AG09309 (cell line): ENCODE data around the gene STEAP1B.

Source experiments
- DNase-seq: peaks from one replicate; pipeline ENCODE4 v3.0.0-alpha.2; 2010; ENCODE audit warnings: low read depth
- H3K4me3 ChIP-seq: 2 replicates; pipeline ENCODE4 v1.5.1; 2011; ENCODE audit warnings: mild to moderate bottlenecking, low read depth, low read length, moderate library complexity; ENCODE audit not compliant: control insufficient read depth
- CTCF ChIP-seq: IDR thresholded peaks from 2 replicates; pipeline ENCODE4 v1.5.1; 2011; ENCODE audit warnings: mild to moderate bottlenecking, low read depth, low read length, inconsistent platforms; ENCODE audit not compliant: insufficient read depth, control insufficient read depth; ENCODE audit errors: missing control alignments

Gene STEAP1B

GRCh38 chr7:22468609-22469008, 31.4 kb downstream of the STEAP1B start:
- H3K4me3 ChIP-seq: no peak overlapping the region
- no peak for TF ChIP-seq CTCF
- DNase-seq: no peak

GRCh38 chr7:22464299-22464698, 35.7 kb downstream of the STEAP1B start:
- no peak for TF ChIP-seq CTCF

GRCh38 chr7:22460363-22460988, 39.5 kb downstream of the STEAP1B start:
- TF ChIP-seq CTCF: no peak
- DNase-seq: no peak
- H3K4me3 ChIP-seq: no peak overlapping the region

More at GRCh38 chr7:22464299-22464698, 35.7 kb downstream of the STEAP1B start:
- H3K4me3 ChIP-seq: no peak overlapping the region
- no peak for DNase-seq

GRCh38 chr7:22457471-22457870, 42.5 kb downstream of the STEAP1B start:
- TF ChIP-seq CTCF: no peak
- DNase-seq: no peak
- no peak overlapping the region for H3K4me3 ChIP-seq

GRCh38 chr7:22454446-22454845, 45.5 kb downstream of the STEAP1B start:
- no peak overlapping the region for H3K4me3 ChIP-seq
- DNase-seq: no peak

GRCh38 chr7:22452960-22453558, 46.9 kb downstream of the STEAP1B start:
- no peak for TF ChIP-seq CTCF
- no peak overlapping the region for H3K4me3 ChIP-seq
- no peak for DNase-seq

More at GRCh38 chr7:22454446-22454845, 45.5 kb downstream of the STEAP1B start:
- TF ChIP-seq CTCF: no peak
